GM20431 (cell line): ENCODE results near the gene SLC48A1.
"Not testable (repeated sequence)": the region's sequence is repeated elsewhere in the genome, so short reads cannot be mapped to it uniquely, and the experiment has no call there.

Experiments used
- in situ Hi-C: fragments of 300-500 bp; cut with MseI, MboI; formaldehyde crosslinking; loops from one replicate; pipeline ENCODE4 v1.15.0; 2020; ENCODE audit warnings: low sequenced_read_pairs; ENCODE audit not compliant: unreplicated experiment

The SLC48A1 gene

GRCh38 chr12:47803191-47803875, 30.3 kb downstream of the SLC48A1 start:
- in situ Hi-C loops = no loop called here

- in situ Hi-C loops = no loop called here
Measured at GRCh38 chr12:47804171-47804570, 31.1 kb downstream of the SLC48A1 start.

GRCh38 chr12:47805417-47805816, 32.4 kb downstream of the SLC48A1 start:
- in situ Hi-C loops = no loop called here

GRCh38 chr12:47807338-47807737, 34.3 kb downstream of the SLC48A1 start:
- in situ Hi-C loops = no loop called here

GRCh38 chr12:47808050-47808449, 35.0 kb downstream of the SLC48A1 start:
- in situ Hi-C loops = no loop called here

- in situ Hi-C loops = no loop called here
Measured at GRCh38 chr12:47808574-47809365, 35.7 kb downstream of the SLC48A1 start.

GRCh38 chr12:47809518-47809917, 36.5 kb downstream of the SLC48A1 start:
- in situ Hi-C loops = not testable (repeated sequence)

GRCh38 chr12:47811072-47811396, 38.0 kb downstream of the SLC48A1 start:
- in situ Hi-C loops = no loop called here

- in situ Hi-C loops = no loop called here
Measured at GRCh38 chr12:47811581-47812484, 38.8 kb downstream of the SLC48A1 start.

- in situ Hi-C loops = no loop called here
Measured at GRCh38 chr12:47812797-47813510, 39.9 kb downstream of the SLC48A1 start.

GRCh38 chr12:47813511-47814196, 40.6 kb downstream of the SLC48A1 start:
- in situ Hi-C loops = no loop called here

GRCh38 chr12:47814539-47815170, 41.6 kb downstream of the SLC48A1 start:
- in situ Hi-C loops = no loop called here

- in situ Hi-C loops = not testable (repeated sequence)
Measured at GRCh38 chr12:47815447-47815846, 42.4 kb downstream of the SLC48A1 start.

GRCh38 chr12:47816403-47817271, 43.6 kb downstream of the SLC48A1 start:
- in situ Hi-C loops = no loop called here

- in situ Hi-C loops = no loop called here
Measured at GRCh38 chr12:47817272-47818006, 44.4 kb downstream of the SLC48A1 start.

- in situ Hi-C loops = no loop called here
Measured at GRCh38 chr12:47818007-47818376, 45.0 kb downstream of the SLC48A1 start.

- in situ Hi-C loops = no loop called here
Measured at GRCh38 chr12:47818467-47819137, 45.6 kb downstream of the SLC48A1 start.
